ENCODE measurements around the gene CRISPLD2. TPM values are rescaled to one million over a fixed set of nuclear protein-coding genes. Genes with fewer than 3 reads are reported as not detected.

The CRISPLD2 gene
- total RNA-seq, 4 donors from 2014 or later, result 54.9 to 109 (median 63.4) TPM

- peaks cover 48% of the 10 kb centered on the region for H3K4me1 ChIP-seq
- 45% methylated on average over 25 of the region's 25 CpGs for WGBS
- H3K27me3 ChIP-seq, result no peaks in the 10 kb centered on the region
- DNase-seq (ENCODE audit: low spot score in 2 of 2), result no peak
- no peak overlapping the region for H3K4me3 ChIP-seq
- TF ChIP-seq POLR2AphosphoS5 (IDR thresholded peaks at IDR 0.05) (no peak), POLR2A (IDR thresholded peaks at IDR 0.05) (no peak), EP300 (IDR thresholded peaks at IDR 0.05) (no peak), CTCF (IDR thresholded peaks at IDR 0.05) (no peak)
- peak overlapping the region; percentile 63 for H3K27ac ChIP-seq
- H3K9me3 ChIP-seq, result no peaks in the 10 kb centered on the region
- H3K36me3 ChIP-seq, result peaks cover 18% of the 10 kb centered on the region
These were observed 65.0 kb downstream of the CRISPLD2 start for GRCh38 chr16:84884596-84885341.

- Histone ChIP-seq H3K4me3 (no peak overlapping the region), H3K4me1 (peaks cover 43% of the 10 kb centered on the region), H3K36me3 (peaks cover 21% of the 10 kb centered on the region), H3K27me3 (no peaks in the 10 kb centered on the region), H3K9me3 (no peaks in the 10 kb centered on the region), H3K27ac (peak overlapping the region; percentile 31)
- WGBS, result 64% methylated on average over 9 of the region's 9 CpGs
- TF ChIP-seq CTCF (IDR thresholded peaks at IDR 0.05) (no peak), EP300 (IDR thresholded peaks at IDR 0.05) (no peak)
- no peak for DNase-seq (ENCODE audit: low spot score in 2 of 2)
These were observed 65.6 kb downstream of the CRISPLD2 start for GRCh38 chr16:84885342-84885910.

- DNase-seq (ENCODE audit: low spot score in 2 of 2), result no peak
- H3K27ac ChIP-seq, result no peak overlapping the region
- no peaks in the 10 kb centered on the region for H3K27me3 ChIP-seq
- H3K4me1 ChIP-seq, result peaks cover 36% of the 10 kb centered on the region
- TF ChIP-seq CTCF (IDR thresholded peaks at IDR 0.05), result no peak
- TF ChIP-seq EP300 (IDR thresholded peaks at IDR 0.05), result no peak
- no peak for TF ChIP-seq POLR2AphosphoS5 (IDR thresholded peaks at IDR 0.05)
- no peak for TF ChIP-seq POLR2A (IDR thresholded peaks at IDR 0.05)
- H3K9me3 ChIP-seq, result no peaks in the 10 kb centered on the region
- peaks cover 21% of the 10 kb centered on the region for H3K36me3 ChIP-seq
- H3K4me3 ChIP-seq, result no peak overlapping the region
- WGBS, result 93% methylated on average over 10 of the region's 11 CpGs
These were observed 66.8 kb downstream of the CRISPLD2 start for GRCh38 chr16:84886497-84887090.

- WGBS, result 93% methylated on average over 13 of the region's 15 CpGs
- no peak overlapping the region for H3K4me3 ChIP-seq
- H3K9me3 ChIP-seq, result no peaks in the 10 kb centered on the region
- peaks cover 36% of the 10 kb centered on the region for H3K4me1 ChIP-seq
- H3K36me3 ChIP-seq, result peaks cover 21% of the 10 kb centered on the region
- no peak for DNase-seq (ENCODE audit: low spot score in 2 of 2)
- TF ChIP-seq CTCF (IDR thresholded peaks at IDR 0.05) (no peak), POLR2A (IDR thresholded peaks at IDR 0.05) (no peak), POLR2AphosphoS5 (IDR thresholded peaks at IDR 0.05) (no peak), EP300 (IDR thresholded peaks at IDR 0.05) (no peak)
- no peak overlapping the region for H3K27ac ChIP-seq
- no peaks in the 10 kb centered on the region for H3K27me3 ChIP-seq
These were observed 67.4 kb downstream of the CRISPLD2 start for GRCh38 chr16:84887207-84887606.

- H3K9me3 ChIP-seq, result no peaks in the 10 kb centered on the region
- WGBS, result 87% methylated on average over 7 of the region's 7 CpGs
- TF ChIP-seq POLR2A (IDR thresholded peaks at IDR 0.05) (no peak), CTCF (IDR thresholded peaks at IDR 0.05) (no peak), POLR2AphosphoS5 (IDR thresholded peaks at IDR 0.05) (no peak), EP300 (IDR thresholded peaks at IDR 0.05) (no peak)
- H3K27ac ChIP-seq, result no peak overlapping the region
- H3K27me3 ChIP-seq, result no peaks in the 10 kb centered on the region
- DNase-seq (ENCODE audit: low spot score in 2 of 2), result no peak
- H3K4me3 ChIP-seq, result no peak overlapping the region
- H3K4me1 ChIP-seq, result peaks cover 27% of the 10 kb centered on the region
- peaks cover 23% of the 10 kb centered on the region for H3K36me3 ChIP-seq
These were observed 68.7 kb downstream of the CRISPLD2 start for GRCh38 chr16:84888450-84888849.

All from suprapubic skin (tissue), 4 donors.